GM12891 (cell line): ENCODE results near the gene INHBE.
"Not testable (repeated sequence)": the region's sequence is repeated elsewhere in the genome, so short reads cannot be mapped to it uniquely, and the experiment has no call there.

ENCODE experiments used
- DNase-seq: peaks from one replicate; pipeline ENCODE4 v3.0.0; 2011; ENCODE audit warnings: low spot score; ENCODE audit not compliant: insufficient read length
- FAIRE-seq: peaks from 2 replicates; lab custom pipeline; 2011; peaks lifted over from hg19 to GRCh38; lab: Jason Lieb, UNC
- PAX5 ChIP-seq: IDR thresholded peaks from 2 replicates; pipeline ENCODE4 v1.6.1; 2011; ENCODE audit warnings: low read length, moderate library complexity, mild to moderate bottlenecking; ENCODE audit not compliant: insufficient read depth, severe bottlenecking
- POLR2A ChIP-seq: IDR thresholded peaks from 2 replicates; pipeline ENCODE4 v1.6.1; 2011; ENCODE audit warnings: low read depth, low read length, control low read depth
- POLR2AphosphoS5 ChIP-seq: IDR thresholded peaks from 2 replicates; pipeline ENCODE4 v1.6.1; 2011; ENCODE audit warnings: low read depth, low read length, control low read depth
- POU2F2 ChIP-seq: IDR thresholded peaks from 2 replicates; pipeline ENCODE4 v1.6.1; 2011; ENCODE audit warnings: low read depth, mild to moderate bottlenecking, control low read depth, low read length, moderate library complexity
- SPI1 ChIP-seq: IDR thresholded peaks from 2 replicates; pipeline ENCODE4 v1.6.1; 2011; ENCODE audit warnings: low read depth, low read length, control low read depth
- TAF1 ChIP-seq: IDR thresholded peaks from 2 replicates; pipeline ENCODE4 v1.6.1; 2011; ENCODE audit warnings: low read depth, low read length, control low read depth

Gene INHBE

DNA sequence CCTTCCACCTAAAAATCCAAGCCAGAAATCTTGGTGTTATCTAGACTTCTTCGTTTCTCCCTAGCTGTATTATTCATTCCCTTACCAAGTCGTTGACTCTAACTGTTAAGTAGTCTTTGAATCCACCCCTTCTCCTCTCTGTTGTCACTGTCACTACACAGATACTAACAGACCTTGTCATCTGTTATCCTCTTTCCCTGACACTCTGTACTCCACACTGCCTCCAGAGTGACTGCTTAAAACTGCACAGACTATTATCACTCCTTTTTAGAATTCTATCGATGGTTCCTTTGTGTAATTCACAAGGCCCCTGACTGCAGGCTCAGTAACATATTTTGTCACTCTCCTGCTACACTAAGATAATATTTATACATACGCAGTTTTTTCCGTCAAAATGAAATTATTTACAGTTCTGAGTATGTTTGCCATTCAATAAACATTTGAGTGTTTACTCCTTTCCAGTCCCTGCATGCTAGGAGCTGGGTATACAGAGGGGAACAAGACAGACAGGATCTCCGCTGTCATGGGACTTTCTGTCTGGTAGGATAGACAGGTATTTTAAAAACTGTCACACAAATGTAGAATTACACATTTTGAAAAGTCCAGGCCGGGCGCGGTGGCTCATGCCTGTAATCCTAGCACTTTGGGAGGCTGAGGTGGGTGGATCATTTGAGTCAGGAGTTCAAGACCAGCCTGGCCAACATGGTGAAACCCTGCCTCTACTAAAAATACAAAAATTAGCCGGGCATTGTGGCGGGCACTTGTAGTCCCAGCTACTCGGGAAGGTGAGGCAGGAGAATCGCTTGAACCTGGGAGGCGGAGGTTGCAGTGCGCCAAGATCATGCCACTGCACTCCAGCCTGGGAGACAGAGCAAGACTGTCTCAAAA lies 36.5 kb downstream of the INHBE start:
- no peak for TF ChIP-seq SPI1
- no peak for TF ChIP-seq PAX5
- no peak for TF ChIP-seq POLR2A
- TF ChIP-seq POU2F2 = no peak
- TF ChIP-seq TAF1 = no peak
- TF ChIP-seq POLR2AphosphoS5 = no peak
- DNase-seq (no peak), FAIRE-seq (peak; percentile 28)

DNA sequence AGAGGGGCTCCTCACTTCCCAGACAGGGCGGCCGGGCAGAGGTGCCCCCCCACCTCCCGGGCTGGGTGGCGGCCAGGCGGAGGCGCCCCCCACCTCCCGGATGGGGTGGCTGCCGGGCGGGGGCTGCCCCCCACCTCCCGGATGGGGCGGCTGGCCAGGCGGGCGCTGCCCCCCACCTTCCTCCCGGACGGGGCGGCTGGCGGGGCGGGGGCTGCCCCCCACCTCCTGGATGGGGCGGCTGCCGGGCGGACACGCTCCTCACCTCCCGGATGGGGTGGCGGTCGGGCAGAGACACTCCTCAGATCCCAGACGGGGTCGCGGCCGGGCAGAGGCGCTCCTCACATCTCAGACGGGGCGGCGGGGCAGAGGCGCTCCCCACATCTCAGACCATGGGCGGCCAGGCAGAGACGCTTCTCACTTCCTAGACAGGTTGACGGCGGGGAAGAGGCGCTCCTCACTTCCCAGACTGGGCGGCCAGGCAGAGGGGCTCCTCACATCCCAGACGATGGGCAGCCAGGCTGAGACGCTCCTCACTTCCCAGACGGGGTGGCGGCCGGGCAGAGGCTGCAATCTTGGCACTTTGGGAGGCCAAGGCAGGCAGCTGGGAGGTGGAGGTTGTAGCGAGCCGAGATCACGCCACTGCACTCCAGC lies 40.1 kb downstream of the INHBE start:
- FAIRE-seq, DNase-seq: not testable (repeated sequence)

DNA sequence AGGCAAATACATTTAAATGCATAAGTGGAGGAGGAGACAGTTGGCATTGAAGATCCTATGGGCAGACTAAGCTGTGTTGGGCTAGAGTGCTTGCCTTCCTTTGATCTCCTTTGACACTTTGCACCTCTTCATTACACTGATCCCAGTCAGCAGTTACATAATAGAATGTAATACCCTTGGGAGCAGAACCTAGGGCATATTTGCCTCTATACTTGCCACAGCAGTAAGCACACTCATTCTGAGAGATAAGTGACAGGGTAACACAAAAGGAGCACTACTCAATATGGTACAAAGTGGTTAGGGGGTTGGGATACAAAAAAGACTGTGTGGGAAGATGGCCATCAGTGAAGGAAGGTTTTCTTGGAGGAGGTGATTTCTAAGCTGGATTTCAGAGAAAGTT lies 41.7 kb downstream of the INHBE start:
- TF ChIP-seq TAF1 = no peak
- TF ChIP-seq POU2F2 = no peak
- DNase-seq (no peak), FAIRE-seq (no peak)

DNA sequence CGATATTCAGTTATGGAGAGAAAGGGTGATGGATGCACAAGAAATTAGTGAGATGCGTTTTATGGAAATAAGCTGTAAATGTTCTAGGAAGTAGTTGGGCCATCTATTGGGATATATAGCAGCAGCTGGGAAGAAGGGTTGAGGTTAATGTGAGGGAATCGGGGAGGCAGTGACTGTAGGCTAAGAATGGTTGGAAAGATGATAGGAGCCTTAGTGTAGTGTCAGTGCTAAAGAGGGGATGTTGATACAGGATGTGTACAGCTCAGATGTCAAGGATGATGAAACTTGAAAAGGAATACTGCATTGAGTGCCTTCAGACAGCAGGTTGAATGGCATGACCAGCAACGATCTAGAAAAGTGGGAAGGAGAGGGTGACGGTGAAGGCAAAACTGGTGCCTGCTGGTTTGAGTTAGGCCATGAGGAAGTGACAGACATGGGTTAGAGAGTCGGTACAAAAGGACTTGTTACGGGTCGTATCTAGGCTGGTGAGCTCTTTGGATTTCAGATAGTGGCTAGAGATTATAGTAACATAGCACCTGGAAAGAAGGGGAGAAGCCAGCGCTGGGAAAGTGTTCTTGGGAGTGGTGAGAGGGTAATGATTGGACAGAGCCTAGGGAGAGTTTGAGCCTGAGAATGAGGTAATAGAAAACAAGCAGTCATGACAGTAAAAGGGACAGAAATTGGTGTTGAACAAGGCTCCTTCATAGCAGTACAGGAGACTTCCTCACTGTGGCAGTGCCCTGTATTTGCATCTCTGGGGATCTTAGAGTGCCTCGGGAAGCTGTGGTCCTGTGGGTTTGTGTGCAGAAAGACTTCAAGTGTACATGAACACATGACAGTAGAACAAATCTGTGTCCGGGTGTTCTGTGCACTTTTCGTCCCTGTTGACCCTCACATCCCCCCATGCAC lies 42.4 kb downstream of the INHBE start:
- TF ChIP-seq POLR2AphosphoS5 (no peak), SPI1 (no peak), POU2F2 (no peak), POLR2A (no peak), TAF1 (no peak), PAX5 (no peak)
- DNase-seq (no peak), FAIRE-seq (no peak)

DNA sequence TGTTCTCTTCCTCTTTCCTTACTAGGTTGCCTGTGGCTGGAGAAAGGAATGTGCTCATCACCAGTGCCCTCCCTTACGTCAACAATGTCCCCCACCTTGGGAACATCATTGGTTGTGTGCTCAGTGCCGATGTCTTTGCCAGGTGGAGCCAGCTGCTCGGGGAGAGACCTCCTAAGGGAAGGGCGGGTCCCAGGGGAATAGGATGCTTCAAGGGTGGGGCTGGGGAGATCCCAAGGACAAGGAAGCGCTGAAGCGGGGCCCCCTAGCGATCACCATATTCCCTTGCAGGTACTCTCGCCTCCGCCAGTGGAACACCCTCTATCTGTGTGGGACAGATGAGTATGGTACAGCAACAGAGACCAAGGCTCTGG lies 43.0 kb downstream of the INHBE start:
- FAIRE-seq = no peak
- TF ChIP-seq POLR2AphosphoS5 (no peak), TAF1 (no peak), POU2F2 (no peak), POLR2A (no peak)
- DNase-seq = no peak

DNA sequence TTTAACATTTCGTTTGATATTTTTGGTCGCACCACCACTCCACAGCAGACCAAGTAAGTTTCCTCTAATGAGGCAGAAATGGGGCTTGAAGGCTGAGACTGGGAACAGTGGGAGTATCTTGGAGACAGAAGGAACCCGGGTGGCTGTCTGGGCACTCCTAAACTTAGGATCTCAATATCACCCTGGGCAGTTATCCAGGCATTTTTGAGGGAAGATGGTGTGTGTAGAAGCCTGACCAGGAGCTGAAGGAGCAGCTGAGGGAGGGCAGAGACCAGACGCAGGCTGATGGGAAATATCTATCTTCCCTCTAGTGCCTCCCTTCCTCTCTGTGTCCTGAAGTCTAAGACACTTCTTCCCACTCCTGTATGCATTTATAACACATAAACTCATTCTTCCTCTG lies 43.5 kb downstream of the INHBE start:
- DNase-seq = no peak
- no peak for TF ChIP-seq SPI1
- TF ChIP-seq TAF1 = no peak
- no peak for TF ChIP-seq POU2F2
- no peak for TF ChIP-seq PAX5
- no peak for TF ChIP-seq POLR2AphosphoS5
- no peak for TF ChIP-seq POLR2A
- no peak for FAIRE-seq

DNA sequence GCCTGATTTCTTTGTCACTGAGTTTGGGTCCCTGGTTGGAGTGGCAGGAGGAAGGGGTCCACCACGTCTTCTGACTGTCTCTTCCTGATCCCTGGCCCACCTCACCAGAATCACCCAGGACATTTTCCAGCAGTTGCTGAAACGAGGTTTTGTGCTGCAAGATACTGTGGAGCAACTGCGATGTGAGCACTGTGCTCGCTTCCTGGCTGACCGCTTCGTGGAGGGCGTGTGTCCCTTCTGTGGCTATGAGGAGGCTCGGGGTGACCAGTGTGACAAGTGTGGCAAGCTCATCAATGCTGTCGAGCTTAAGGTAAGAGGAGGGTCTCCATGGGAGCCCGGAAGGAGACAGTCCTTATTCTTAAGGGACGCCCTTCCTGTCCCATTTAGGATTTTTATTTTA lies 45.1 kb downstream of the INHBE start:
- peak; percentile 5 for FAIRE-seq
- TF ChIP-seq TAF1 (no peak), POU2F2 (no peak), POLR2AphosphoS5 (no peak), PAX5 (no peak), POLR2A (no peak), SPI1 (no peak)
- no peak for DNase-seq

GRCh38 chr12:57502311-57502969 lies 47.3 kb downstream of the INHBE start:
- not testable (repeated sequence) for DNase-seq, FAIRE-seq

GRCh38 chr12:57506541-57506940 lies 51.4 kb downstream of the INHBE start:
- DNase-seq, FAIRE-seq: not testable (repeated sequence)
